COR-L47 (cell line): ENCODE results near the gene DCAF7.

Source experiments
- DNase-seq: peaks from one replicate; lab custom pipeline; 2025; lab: John Stamatoyannopoulos, UW

The DCAF7 gene

GRCh38 chr17:63525190-63525946 is 24.9 kb upstream of the DCAF7 start:
- no peak for DNase-seq

- no peak for DNase-seq
These were observed 23.4 kb upstream of the DCAF7 start for GRCh38 chr17:63526861-63527260.

GRCh38 chr17:63528183-63528582 is 22.1 kb upstream of the DCAF7 start:
- no peak for DNase-seq

GRCh38 chr17:63529711-63530556 is 20.3 kb upstream of the DCAF7 start:
- DNase-seq = no peak

GRCh38 chr17:63530557-63531021 is 19.7 kb upstream of the DCAF7 start:
- DNase-seq = no peak

GRCh38 chr17:63531022-63531965 is 19.0 kb upstream of the DCAF7 start:
- DNase-seq = no peak

- no peak for DNase-seq
These were observed 16.7 kb upstream of the DCAF7 start for GRCh38 chr17:63533433-63534077.

- DNase-seq = no peak
These were observed 16.2 kb upstream of the DCAF7 start for GRCh38 chr17:63534078-63534570.

- DNase-seq = no peak
These were observed 15.3 kb upstream of the DCAF7 start for GRCh38 chr17:63534816-63535455.

GRCh38 chr17:63535640-63536039 is 14.6 kb upstream of the DCAF7 start:
- DNase-seq = no peak

- no peak for DNase-seq
These were observed 13.3 kb upstream of the DCAF7 start for GRCh38 chr17:63537001-63537400.

GRCh38 chr17:63537991-63538692 is 12.1 kb upstream of the DCAF7 start:
- DNase-seq = no peak

GRCh38 chr17:63538693-63539595 is 11.3 kb upstream of the DCAF7 start:
- DNase-seq = no peak

GRCh38 chr17:63540590-63540989 is 9.7 kb upstream of the DCAF7 start:
- DNase-seq = no peak

- no peak for DNase-seq
These were observed 8.1 kb upstream of the DCAF7 start for GRCh38 chr17:63542218-63542545.

GRCh38 chr17:63542942-63543821 is 7.1 kb upstream of the DCAF7 start:
- DNase-seq = peak; percentile 43

- no peak for DNase-seq
These were observed 6.4 kb upstream of the DCAF7 start for GRCh38 chr17:63543822-63544420.
